Measurements from ENCODE around the gene UFD1. TPM values are rescaled to one million over a fixed set of nuclear protein-coding genes. Genes with fewer than 3 reads are reported as not detected.
"Not testable (repeated sequence)": the region's sequence is repeated elsewhere in the genome, so short reads cannot be mapped to it uniquely, and the experiment has no call there.

Gene UFD1
- total RNA-seq, 2 donors from 2014 or later, result 76.3 to 79.2 TPM

GRCh38 chr22:19438298-19438697, 40.7 kb downstream of the UFD1 start:
- peak overlapping the region; percentile 49 for H3K27ac Mint-ChIP-seq
- DNase-seq (no peak), ATAC-seq (no peak)
- no peaks in the 10 kb centered on the region for H3K27me3 Mint-ChIP-seq
- no peak overlapping the region for H3K4me3 Mint-ChIP-seq
- peaks cover 17% of the 10 kb centered on the region for H3K4me1 Mint-ChIP-seq
- peaks cover 3% of the 10 kb centered on the region for H3K36me3 Mint-ChIP-seq (ENCODE audit: low read depth)
- no peaks in the 10 kb centered on the region for H3K9me3 ChIP-seq (ENCODE audit: control insufficient read depth, low read length, poor library complexity, severe bottlenecking)

GRCh38 chr22:19436444-19437161, 42.4 kb downstream of the UFD1 start:
- H3K4me1 Mint-ChIP-seq, result peaks cover 17% of the 10 kb centered on the region
- H3K36me3 Mint-ChIP-seq (ENCODE audit: low read depth), result not testable (repeated sequence)

DNA sequence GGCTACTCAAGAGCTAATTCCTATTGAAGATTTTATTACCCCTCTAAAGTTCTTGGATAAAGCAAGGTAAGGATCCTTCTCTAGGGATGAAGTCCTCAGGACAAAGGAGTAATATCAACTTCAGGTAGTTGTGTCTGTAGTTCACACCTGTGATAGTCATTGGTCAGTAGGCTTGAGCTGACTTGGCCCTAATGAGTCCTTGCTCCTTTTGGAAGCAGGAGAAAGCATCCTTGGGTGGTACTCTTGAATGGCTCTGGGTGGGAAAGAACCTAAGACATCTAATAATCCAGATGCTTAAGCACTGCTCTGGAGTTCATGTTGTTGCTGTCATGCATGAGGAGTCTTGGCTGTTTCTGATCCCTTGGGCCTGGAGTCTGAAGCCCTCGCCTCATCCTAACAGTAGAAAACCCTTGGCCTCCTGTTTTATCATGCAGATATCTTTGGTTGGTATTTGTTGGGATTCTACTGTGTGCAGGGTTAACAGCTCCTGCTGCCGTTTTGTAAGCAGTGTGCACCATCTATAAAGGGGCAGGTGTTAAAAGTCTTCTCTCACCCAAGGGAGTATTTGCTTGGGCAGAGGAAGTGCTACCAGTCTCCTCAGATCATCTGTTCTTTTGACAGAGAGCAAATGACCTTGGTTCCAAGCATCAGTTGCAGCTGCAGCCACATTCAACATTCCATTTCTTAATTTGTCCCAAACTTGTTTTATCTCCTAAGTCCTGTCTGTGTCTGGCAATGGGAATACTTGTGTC, 44.0 kb downstream of the UFD1 start:
- Mint-ChIP-seq H3K4me3 (no peak overlapping the region), H3K4me1 (peaks cover 21% of the 10 kb centered on the region), H3K27me3 (no peaks in the 10 kb centered on the region), H3K36me3 (ENCODE audit: low read depth) (peaks cover 3% of the 10 kb centered on the region), H3K27ac (peak overlapping the region; percentile 94)
- ATAC-seq (no peak), DNase-seq (no peak)
- H3K9me3 ChIP-seq (ENCODE audit: control insufficient read depth, low read length, poor library complexity, severe bottlenecking), result no peaks in the 10 kb centered on the region

More at GRCh38 chr22:19436444-19437161, 42.4 kb downstream of the UFD1 start:
- H3K27ac Mint-ChIP-seq; H3K9me3 ChIP-seq (ENCODE audit: control insufficient read depth, low read length, poor library complexity, severe bottlenecking); ATAC-seq; DNase-seq; H3K27me3 Mint-ChIP-seq; H3K4me3 Mint-ChIP-seq: not testable (repeated sequence)

DNA sequence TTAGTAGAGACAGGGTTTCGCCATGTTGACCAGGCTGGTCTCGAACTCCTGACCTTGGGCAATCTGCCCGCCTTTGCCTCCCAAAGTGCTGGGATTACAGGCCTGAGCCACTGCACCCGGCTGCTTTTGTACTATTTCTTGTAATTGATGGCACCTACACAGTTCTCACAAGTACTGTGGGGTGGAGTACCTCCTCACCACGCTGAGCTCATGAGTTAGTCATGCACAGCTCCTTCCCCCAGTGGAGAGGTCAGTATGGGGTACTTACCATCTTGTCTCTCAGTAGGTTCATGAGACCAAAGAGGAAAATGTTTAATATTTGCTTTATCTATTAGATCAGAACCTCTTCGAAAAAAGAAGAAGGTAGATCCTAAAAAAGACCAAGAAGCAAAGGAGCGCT, 44.6 kb downstream of the UFD1 start:
- no peak for DNase-seq
- Mint-ChIP-seq H3K27me3 (no peaks in the 10 kb centered on the region), H3K27ac (peak overlapping the region; percentile 94), H3K4me3 (peak overlapping the region; percentile 57), H3K4me1 (peaks cover 27% of the 10 kb centered on the region), H3K36me3 (ENCODE audit: low read depth) (peaks cover 3% of the 10 kb centered on the region)
- no peak for ATAC-seq
- no peaks in the 10 kb centered on the region for H3K9me3 ChIP-seq (ENCODE audit: control insufficient read depth, low read length, poor library complexity, severe bottlenecking)

DNA sequence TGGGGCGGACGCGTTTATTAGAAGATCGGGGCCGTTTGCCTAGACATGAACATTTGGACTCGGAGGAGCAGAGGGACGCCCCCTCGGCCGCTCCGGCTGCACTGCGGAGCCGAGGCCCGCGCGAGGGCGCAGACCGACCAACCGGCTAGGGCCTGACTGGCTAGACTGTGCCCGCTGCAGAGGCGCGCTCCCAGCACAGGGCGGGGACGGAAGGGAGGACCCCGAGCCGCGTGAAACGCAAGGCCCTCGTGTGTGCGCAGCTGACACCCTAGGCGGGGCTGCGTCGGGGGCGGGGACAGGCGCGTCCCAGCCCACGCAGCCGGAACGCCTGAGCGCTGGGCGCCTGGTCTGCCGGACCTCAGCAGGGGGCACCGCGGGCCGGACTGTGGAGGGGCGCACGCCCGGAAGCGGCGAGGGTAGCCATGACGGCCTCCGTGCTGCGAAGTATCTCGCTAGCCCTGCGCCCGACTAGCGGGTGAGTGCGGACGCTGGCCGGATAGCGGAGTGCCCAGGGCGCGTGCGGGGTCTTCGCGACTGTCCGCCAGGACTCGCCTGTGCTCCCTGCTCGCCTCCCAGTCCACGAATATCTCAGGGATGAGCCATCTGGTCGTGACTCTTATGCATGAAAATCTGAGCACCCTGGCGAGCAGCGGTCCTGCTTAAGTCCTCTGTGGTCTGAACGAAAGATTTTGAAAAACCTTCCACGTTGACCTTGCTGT, 46.7 kb downstream of the UFD1 start, which contains the start of gene MRPL40:
Gene MRPL40, plus strand, starts transcription at position 413 of the 719 bp plus-strand sequence. Its CDS starts 10 bp downstream, at position 423.
- H3K27ac Mint-ChIP-seq, result peak within 1 kb of the TSS; percentile 94
- no peaks in the 10 kb centered on the region for H3K36me3 Mint-ChIP-seq (ENCODE audit: low read depth)
- peak; percentile 71 to 75 (median 74) for DNase-seq
- H3K4me1 Mint-ChIP-seq, result peaks cover 27% of the 10 kb centered on the region
- H3K27me3 Mint-ChIP-seq, result no peaks in the 10 kb centered on the region
- H3K4me3 Mint-ChIP-seq, result peak within 1 kb of the TSS; percentile 94
- H3K9me3 ChIP-seq (ENCODE audit: control insufficient read depth, low read length, poor library complexity, severe bottlenecking), result no peaks in the 10 kb centered on the region
- ATAC-seq, result peak; percentile 82

DNA sequence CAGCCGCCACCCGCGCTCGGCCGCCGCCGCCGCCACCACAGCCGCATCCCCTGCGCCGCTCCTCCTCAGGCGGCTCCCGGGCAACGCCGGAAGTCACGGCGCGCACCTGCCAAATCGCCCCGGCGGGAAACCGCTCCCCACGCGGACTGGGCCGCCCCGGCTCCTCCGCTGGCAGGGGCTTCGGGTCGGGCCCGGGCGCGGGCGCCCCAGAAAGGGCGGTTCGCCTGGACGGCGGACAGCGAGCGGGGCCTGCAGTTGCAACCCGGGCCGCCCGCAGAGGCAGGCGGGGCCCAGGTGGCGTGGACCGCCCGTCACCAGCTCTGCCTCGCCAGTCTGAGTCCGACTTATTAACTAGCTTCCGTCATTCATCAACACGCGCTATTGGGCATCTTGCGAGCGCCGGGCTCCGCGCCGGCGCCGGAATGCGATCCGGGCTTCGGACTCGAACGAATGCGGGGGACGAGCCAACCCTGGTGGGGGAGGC, 47.3 kb downstream of the UFD1 start, which contains the start of gene HIRA:
Gene HIRA, minus strand, starts transcription at position 85 of the 484 bp plus-strand sequence. CDS start 257 bp downstream, outside the sequence.
- ATAC-seq, result peak; percentile 73
- peaks cover 3% of the 10 kb centered on the region for H3K36me3 Mint-ChIP-seq (ENCODE audit: low read depth)
- peak within 1 kb of the TSS; percentile 94 for H3K27ac Mint-ChIP-seq
- peak within 1 kb of the TSS; percentile 94 for H3K4me3 Mint-ChIP-seq
- H3K9me3 ChIP-seq (ENCODE audit: control insufficient read depth, low read length, poor library complexity, severe bottlenecking), result no peaks in the 10 kb centered on the region
- peak; percentile 76 to 86 (median 77) for DNase-seq
- peaks cover 33% of the 10 kb centered on the region for H3K4me1 Mint-ChIP-seq
- no peaks in the 10 kb centered on the region for H3K27me3 Mint-ChIP-seq

DNA sequence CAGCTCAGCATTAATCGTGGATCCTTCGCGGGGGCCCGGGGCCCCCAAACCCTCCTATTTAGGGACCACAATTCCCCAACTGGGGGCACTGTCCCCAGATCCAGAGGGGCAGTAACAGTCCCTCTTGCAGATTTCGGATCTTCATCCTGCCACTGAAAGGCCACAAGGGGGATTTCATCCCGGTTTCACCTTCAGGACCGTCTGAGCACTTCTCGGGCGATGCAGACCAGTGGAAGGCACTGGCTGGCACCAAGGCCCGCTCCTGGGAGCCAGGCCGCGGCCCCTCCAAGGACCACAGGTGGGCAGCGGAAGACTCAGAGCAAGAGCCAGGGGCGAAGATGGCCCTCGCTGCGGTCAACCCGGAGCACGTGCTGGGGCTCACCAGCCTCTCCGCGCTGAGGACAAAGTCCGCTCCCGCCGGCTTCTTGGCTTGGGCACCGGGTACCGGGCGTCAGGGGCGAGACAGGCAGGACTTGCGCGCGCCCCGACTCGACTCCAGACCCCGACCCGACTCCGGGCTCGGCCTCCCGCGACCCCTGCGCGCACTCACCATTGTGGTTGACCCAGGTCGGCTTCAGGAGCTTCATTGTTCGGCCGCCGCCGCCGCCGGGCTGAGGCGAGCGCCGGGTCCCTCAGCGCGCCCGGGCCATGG, 48.0 kb downstream of the UFD1 start:
- Mint-ChIP-seq H3K27ac (peak overlapping the region; percentile 90), H3K36me3 (ENCODE audit: low read depth) (peaks cover 3% of the 10 kb centered on the region), H3K4me3 (peak overlapping the region; percentile 94), H3K4me1 (peaks cover 40% of the 10 kb centered on the region), H3K27me3 (no peaks in the 10 kb centered on the region)
- H3K9me3 ChIP-seq (ENCODE audit: control insufficient read depth, low read length, poor library complexity, severe bottlenecking), result no peaks in the 10 kb centered on the region
- ATAC-seq (no peak), DNase-seq (peak in 2 of 3 donors; percentile 14 to 22)

DNA sequence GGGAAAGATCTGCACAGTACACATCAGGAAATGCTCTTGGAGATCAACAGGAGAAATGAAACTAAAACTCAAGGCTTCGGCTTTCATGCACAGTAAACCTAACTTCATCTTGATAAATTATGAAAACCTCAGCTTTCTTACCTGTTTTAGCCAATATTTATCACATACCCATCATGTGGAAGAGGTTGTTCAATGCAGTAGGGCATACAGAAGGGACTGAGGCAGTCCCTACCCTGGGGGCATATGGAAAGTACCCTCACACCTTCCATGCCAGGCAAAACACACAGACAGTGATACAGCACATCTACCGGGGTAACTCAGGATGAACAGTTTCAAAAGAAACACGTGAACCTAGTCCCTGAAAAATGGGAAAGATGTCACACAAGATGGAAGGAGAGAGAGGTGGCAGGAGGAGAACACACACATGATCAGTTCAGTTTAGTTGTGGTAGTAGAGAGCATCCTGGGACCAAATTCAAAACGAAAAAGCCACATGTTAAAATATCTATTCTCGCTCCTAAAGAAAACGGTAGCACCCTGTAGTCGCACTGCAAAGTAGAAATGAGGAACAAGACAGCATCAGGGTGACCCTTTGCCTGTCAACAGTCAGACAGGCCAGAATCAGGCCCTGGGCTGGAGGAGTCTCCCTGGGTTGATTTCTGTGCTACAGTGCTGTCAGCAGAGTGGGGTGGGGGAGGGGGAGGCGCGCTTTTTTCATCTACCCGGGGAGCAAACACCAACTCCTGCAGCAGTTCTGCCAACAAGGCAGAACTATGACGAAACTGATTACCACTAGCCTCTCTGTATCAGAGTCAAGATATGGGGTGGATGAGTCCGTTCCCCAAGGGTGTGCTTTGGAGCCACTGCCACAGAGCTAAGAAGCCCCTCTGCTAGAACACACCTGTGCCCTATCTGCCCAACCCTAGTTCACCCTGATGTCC, 48.8 kb downstream of the UFD1 start:
- Mint-ChIP-seq H3K4me3 (peak overlapping the region; percentile 94), H3K27me3 (no peaks in the 10 kb centered on the region), H3K4me1 (peaks cover 43% of the 10 kb centered on the region), H3K27ac (peak overlapping the region; percentile 90), H3K36me3 (ENCODE audit: low read depth) (peaks cover 3% of the 10 kb centered on the region)
- DNase-seq, result peak in 1 of 3 donors; percentile 25
- no peaks in the 10 kb centered on the region for H3K9me3 ChIP-seq (ENCODE audit: control insufficient read depth, low read length, poor library complexity, severe bottlenecking)
- peak; percentile 24 for ATAC-seq

DNA sequence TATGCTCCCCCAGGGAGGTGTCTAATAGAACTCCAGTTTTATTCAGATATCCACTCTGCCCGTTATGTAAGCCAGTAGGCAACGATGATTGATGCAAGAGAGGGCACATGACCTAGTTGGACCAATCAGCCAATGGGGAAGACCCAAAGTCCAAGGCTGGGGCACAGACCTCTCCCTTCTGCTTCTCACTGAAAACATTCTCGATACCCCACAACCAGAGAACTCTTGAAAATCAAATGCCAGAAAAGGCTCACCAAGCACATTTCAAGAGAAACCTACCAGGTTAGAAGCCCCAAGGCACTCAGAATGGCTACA, 54.9 kb downstream of the UFD1 start:
- H3K36me3 Mint-ChIP-seq (ENCODE audit: low read depth), result peaks cover 3% of the 10 kb centered on the region
- no peak overlapping the region for H3K4me3 Mint-ChIP-seq

DNA sequence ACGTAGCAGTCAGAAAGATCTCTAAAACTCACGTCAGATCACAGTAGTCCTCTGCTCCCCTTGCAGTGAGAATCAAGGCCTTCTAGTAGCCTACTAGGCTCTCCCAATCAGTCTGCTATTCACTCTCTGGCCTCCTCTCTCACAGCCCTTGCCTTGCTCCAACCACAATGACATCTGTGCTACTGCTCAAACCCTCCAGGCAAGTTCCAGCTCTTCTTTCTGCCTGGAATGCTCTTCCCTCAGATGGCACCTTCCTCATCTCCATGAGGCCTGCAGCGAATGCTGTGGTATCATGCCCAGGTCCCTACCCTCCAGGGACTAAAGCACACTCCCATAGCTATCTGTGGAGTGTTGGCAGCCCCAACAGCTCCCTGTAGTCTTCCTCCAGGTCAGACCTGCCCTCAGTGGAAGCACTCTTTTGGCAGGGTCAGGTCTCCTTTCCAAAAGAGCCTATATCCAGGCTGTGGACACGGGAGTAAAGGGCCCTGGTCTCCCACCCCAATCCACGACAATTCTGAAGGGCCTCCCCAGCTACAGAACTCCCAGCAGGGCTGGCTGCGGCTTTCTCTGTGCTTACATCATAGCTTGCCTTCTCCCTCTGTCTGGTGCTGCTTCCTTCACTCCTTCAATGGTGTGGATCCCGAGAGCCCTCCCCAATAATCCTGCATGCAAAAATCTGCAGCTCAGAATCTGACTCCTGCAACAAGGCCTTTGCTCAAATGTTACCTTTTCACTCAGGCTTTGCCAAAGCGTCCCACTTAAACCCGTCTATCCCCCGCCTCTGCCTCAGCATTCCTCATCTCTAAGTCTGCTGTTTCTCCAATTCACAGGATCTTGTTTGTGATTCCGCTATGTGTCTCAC, 56.3 kb downstream of the UFD1 start:
- Mint-ChIP-seq H3K27ac (peak overlapping the region; percentile 89), H3K36me3 (ENCODE audit: low read depth) (peaks cover 3% of the 10 kb centered on the region), H3K4me3 (peak overlapping the region; percentile 63), H3K4me1 (peaks cover 71% of the 10 kb centered on the region), H3K27me3 (no peaks in the 10 kb centered on the region)
- ATAC-seq (no peak), DNase-seq (no peak)
- H3K9me3 ChIP-seq (ENCODE audit: control insufficient read depth, low read length, poor library complexity, severe bottlenecking), result no peaks in the 10 kb centered on the region

More for the DNA sequence above, 54.9 kb downstream of the UFD1 start:
- Mint-ChIP-seq H3K4me1 (peaks cover 67% of the 10 kb centered on the region), H3K27ac (no peak overlapping the region), H3K27me3 (no peaks in the 10 kb centered on the region)
- DNase-seq (no peak), ATAC-seq (no peak)
- H3K9me3 ChIP-seq (ENCODE audit: control insufficient read depth, low read length, poor library complexity, severe bottlenecking), result no peaks in the 10 kb centered on the region

DNA sequence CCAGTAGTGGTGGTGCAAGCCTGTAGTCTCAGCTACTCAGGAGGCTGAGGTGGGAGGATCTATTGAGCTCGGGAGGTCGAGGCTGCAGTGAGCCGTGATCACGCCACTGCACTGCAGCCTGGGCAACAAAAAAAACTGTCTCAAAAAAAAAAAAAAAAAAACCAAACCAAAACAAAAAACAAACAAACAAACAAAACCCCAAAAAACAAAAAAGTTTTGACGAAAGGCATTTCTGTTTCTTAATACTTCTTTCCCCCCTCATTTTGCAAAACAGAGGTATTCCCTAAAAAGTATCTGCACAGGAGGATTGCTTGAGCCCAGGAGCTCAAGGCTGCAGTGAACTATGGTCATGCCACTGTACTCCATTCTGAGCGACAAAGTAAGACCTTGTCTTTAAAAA, 58.7 kb downstream of the UFD1 start:
- H3K9me3 ChIP-seq (ENCODE audit: control insufficient read depth, low read length, poor library complexity, severe bottlenecking), result no peaks in the 10 kb centered on the region
- DNase-seq (no peak), ATAC-seq (no peak)
- Mint-ChIP-seq H3K36me3 (ENCODE audit: low read depth) (no peaks in the 10 kb centered on the region), H3K4me1 (peaks cover 60% of the 10 kb centered on the region), H3K4me3 (no peak overlapping the region), H3K27ac (peak overlapping the region; percentile 96), H3K27me3 (no peaks in the 10 kb centered on the region)
